Epithelial cell of proximal tubule (primary cell): Measurements from ENCODE around the gene FLNB. TPM values are rescaled to one million over a fixed set of nuclear protein-coding genes. Genes with fewer than 3 reads are reported as not detected.
A peak's percentile ranks its signal among the peaks of the same experiment; 100 is the strongest.

Experiments
- DNase-seq: peaks from one replicate; pipeline ENCODE4 v3.0.0-alpha.2; 2011; ENCODE audit warnings: low read depth
- H3K4me3 ChIP-seq: 2 replicates; pipeline ENCODE4 v1.5.1; 2011; ENCODE audit warnings: low read depth, mild to moderate bottlenecking, low read length
- CTCF ChIP-seq: conservative IDR thresholded peaks from 2 replicates; pipeline ENCODE4 v1.5.1; 2012; ENCODE audit warnings: low read depth, mild to moderate bottlenecking, low read length
- total RNA-seq: library from RNA; depleted of rRNA; stranded (reverse); fragments of >200 nt; gene quantifications from 2 replicates; pipeline ENCODE4 v1.2.3, GENCODE V29; 2015

Gene FLNB
- total RNA-seq, 1 donor from 2014 or later = 223 TPM

- no peak for TF ChIP-seq CTCF
- peak overlapping the region; percentile 100 for H3K4me3 ChIP-seq
Observed at GRCh38 chr3:58009749-58010535, 1.7 kb downstream of the FLNB start.

DNA sequence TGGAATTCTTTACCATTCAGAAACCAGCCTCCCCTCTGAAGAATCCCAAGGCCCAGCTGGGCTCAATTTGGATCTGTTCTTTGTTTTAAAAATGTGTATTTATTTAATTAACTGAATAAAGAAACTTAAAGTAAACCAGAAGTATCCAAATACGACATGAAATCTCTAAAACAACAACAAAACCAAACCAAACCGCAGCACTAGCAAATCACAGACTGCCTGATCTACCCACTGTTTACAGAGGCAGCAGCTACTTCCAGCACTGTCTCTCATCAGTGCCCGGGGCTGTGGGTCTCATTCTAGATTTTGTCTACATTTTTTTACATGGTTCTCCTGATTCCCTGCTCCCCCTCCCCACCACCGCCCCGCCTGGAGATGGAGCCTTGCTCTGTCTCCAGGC lies 2.3 kb downstream of the FLNB start:
- no peak for DNase-seq
- peak overlapping the region; percentile 100 for H3K4me3 ChIP-seq
- TF ChIP-seq CTCF = no peak

More at GRCh38 chr3:58009749-58010535, 1.7 kb downstream of the FLNB start:
- DNase-seq = no peak

GRCh38 chr3:58011580-58011979 lies 3.4 kb downstream of the FLNB start:
- peak overlapping the region; percentile 100 for H3K4me3 ChIP-seq
- TF ChIP-seq CTCF = no peak
- DNase-seq = no peak

DNA sequence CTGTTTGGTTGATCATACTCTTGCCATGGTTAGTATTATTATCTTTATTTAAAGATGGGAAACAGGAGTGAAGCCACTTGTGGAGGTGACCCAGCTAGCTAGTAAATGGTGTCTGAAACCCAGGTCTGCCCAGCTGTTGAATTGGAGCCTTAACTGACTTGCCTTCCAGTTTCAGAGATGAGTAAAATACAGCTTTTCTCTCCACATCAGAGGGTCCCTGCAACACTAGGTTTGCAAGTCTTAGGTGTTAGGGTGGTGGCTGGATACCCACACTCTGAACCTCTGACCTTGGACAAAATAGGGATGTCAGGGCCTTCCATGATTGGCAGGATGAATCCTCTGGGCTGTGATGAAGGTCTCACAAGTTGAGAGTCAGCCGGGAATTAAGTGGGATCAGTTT lies 4.1 kb downstream of the FLNB start:
- H3K4me3 ChIP-seq = no peak overlapping the region
- TF ChIP-seq CTCF = no peak
- DNase-seq = no peak

- no peak for DNase-seq
- no peak for TF ChIP-seq CTCF
- peak overlapping the region; percentile 5 for H3K4me3 ChIP-seq
Observed at GRCh38 chr3:58013099-58013498, 4.9 kb downstream of the FLNB start.

DNA sequence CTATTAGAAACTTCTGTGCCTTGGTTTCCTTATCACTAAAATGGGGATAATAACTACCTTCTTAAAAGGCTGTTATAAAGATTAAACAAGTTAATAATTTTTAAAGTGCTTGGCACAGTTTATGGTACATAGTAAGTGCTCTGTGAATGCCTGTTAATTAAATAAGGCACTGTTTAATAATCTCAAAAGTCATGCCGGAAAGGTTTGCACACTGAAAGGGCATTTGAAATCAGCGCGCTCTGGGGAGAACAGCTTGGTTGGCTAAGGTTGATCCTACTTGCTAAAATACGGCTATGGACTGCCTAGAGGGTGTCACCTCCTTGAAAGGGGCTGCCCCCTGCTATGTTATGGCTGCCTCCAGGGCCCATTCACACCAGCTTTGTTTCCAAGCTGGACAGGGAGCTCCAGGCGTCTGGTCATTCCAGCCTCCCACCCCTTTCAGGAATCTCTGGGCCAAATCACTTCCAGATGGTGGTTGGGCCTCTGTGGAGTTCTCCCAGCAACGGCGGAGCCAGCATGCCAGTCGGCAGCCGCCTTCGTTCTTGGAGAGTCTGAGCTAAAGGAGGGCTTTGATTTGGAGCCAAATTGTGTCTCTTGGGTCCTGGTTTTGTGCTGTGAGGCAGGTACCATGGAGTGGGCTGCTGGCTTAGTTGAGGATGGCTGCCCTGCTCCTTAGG lies 5.9 kb downstream of the FLNB start:
- no peak for DNase-seq
- no peak overlapping the region for H3K4me3 ChIP-seq
- TF ChIP-seq CTCF = no peak
